ENCODE measurements around the gene SLC6A11.

GRCh38 chr3:10817506-10817905, 1.5 kb downstream of the SLC6A11 start:
- no peak for TF ChIP-seq EZH2 (IDR thresholded peaks at IDR 0.05; ENCODE audit: low read depth)
- no peak for TF ChIP-seq CTCF (conservative IDR thresholded peaks at IDR 0.05)
